Left hindlimb (tissue), 1 donor: ENCODE results near the gene GTF2E1.

ENCODE experiments used
- DNase-seq: peaks from one replicate; pipeline ENCODE4 v3.0.0-alpha.2; 2018

GTF2E1 gene

DNA sequence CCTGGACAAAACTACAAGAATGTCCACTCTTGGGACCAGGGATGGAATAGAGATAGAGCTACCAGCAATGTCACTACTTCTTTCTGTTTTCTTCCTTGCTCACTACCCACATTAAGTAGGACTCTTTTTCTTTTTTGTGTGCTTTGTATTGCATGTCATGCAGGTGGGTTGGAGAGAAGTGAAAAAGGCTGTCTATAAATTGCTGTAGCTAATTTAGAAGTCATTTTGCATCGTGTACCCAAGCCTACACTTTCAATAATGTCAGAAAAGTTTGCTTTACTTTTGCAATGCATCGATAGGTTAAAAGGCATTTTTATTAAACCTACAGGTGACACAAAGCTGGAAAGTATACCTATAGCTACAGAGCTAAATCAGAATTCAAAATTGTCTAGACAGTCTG, 58.9 kb downstream of the GTF2E1 start:
- no peak for DNase-seq

DNA sequence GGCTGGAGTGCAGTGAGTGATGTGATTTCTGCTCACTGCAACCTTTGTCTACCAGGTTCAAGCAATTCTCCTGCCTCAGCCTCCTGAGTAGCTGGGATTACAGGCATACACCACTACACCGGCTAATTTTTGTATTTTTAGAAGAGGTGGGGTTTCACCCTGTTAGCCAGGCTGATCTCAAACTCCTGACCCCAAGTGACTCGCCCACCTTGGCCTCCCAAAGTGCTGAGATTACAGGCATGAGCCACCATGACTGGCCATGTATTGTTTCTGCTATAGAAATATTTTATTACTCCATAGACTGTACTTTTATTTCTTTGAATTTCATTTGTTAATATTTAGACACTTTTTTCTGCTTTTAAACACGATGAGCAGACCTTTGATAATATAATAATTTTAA, 60.4 kb downstream of the GTF2E1 start:
- DNase-seq = no peak

DNA sequence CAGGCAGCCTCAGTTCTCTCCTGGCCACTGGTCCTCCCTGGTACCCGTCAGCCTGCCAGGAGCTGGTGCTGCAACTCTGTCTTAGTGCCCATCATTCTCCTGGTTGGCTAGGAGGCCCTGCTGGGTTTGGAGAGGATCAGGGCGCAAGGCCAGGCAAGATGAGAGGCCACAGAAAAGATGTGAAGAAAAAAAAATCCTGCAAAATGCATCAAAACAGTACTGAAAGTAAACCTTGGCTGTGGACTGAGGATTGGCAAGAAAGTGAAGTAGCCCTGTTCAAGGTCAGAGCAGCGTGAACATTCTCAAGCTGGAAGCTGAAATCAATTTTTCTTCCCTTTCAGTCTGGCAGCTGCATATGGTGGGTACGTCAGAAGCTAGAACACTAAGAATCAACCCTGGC, 74.2 kb downstream of the GTF2E1 start:
- no peak for DNase-seq

DNA sequence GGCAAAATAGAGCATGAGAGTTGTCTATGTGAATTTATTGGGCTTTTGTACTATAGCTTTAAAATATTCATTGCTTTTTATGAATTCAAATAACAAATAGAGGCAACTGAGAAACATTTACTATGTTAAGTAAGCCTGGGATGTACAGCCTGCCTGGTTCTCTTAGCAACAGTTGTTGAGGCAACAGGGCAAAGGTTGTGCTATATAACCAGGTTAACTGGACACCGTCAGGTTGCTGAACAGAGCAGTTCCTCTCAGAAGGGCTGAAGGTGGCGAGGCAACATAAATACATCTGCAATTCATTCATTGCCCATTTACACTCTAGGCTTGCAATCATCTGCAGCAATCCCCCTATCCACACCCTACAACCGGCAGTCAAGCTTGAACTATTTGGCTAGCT, 78.2 kb downstream of the GTF2E1 start:
- no peak for DNase-seq

DNA sequence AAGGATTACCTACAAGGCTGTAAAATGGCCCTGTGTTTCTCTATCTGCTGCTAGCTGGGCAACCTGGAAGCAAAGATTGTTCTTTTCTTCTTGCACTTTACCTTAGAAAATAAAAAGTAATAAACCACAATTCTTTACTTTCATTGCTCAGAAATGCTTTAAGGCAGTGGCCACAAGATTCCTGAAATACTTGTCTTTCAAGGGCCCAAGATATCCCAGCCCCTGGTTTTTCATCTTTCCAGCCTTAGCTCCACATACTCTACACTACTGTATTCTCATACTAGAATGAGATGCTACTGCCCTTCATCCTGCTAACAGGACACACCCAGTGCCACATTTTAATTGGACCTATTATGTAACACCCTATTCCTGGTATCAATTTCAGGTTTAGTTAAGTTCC, 78.9 kb downstream of the GTF2E1 start:
- no peak for DNase-seq

DNA sequence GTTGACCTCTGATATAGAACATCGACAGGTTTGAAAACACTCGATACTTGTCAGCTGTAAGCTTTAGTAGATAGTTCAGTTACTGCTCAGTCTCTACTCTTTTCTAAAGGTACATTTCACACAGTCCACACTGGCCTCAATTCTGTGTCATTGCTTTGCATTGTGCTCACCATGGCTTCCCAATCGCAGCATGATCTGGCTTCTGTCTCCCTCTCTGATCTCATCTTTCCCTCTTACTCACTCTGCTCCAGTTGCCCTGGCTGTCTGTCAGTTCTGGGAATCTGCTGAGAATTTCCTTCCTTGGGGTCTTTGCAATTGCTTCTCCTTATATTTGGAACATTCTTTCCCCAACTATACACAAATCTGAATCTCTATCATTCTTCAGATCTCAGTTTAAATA, 80.6 kb downstream of the GTF2E1 start:
- DNase-seq = no peak

DNA sequence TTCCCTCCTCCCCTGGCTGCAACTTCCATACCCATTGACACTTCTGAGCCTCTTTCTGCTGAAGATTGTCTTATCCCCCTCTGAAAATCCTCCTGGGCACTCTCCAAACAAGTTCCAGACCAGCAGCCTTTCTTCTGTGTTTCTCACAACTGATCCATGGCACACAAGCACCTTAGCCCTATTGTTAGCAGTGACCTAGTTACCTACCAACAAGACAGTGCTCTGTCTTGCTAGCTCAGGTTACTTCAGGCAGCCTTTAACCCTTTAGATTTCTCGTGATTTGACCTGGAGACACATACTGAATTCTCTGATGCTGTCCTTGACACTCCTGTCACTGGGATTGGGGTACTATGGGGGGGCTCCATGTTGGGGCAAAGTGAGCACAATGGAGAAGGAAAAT, 82.1 kb downstream of the GTF2E1 start:
- DNase-seq = no peak

DNA sequence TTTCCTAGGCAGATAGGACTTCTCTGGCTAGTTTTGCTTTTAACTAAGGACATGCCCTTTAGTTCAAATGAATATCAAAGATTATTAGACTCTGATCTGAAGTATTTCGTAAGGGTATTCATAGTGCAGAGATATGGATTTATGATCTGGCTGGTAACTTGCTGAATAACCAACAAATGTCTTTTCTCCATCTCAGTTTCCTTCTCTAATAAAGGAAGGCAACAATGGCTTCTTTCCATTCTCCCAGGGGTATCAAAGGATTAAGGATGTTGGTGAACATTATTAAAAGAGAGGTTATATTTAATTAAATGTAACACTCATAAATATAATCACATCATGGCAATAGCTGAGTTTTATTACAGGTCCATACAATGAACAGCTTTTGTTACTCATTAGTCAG, 86.3 kb downstream of the GTF2E1 start:
- DNase-seq = no peak

DNA sequence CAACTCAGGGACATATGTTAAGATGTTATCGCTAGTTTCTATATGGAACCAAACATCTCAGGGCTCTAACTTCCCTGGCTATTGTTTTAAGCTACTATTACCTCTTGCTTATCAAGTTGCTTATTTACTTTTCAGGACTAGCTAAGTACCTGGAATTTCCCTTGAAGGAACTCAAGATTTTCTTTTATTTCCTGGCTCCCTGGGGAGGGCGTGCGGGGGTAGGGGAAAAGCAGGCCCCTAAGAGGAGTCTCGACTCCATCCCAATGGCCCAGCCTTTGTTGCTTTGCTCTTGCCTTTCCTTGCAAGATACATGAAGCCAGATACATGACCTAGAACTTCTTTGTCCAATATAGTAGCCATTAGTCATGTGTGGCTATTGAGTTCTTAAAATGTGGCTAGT, 88.5 kb downstream of the GTF2E1 start:
- no peak for DNase-seq
